B cell (primary cell): ENCODE results near the gene POLR2C. TPM values are rescaled to one million over a fixed set of nuclear protein-coding genes. Genes with fewer than 3 reads are reported as not detected.

Source experiments
- ATAC-seq: fragments of 200-7000 bp; cut with Tn5 transposase; one replicate; pipeline ENCODE4 v1.10.0; 2021; ENCODE audit warnings: low read depth, mild to moderate bottlenecking, moderate number of reproducible peaks, moderate library complexity
- CTCF ChIA-PET: fragments of 350-600 bp; sonication (Branson Sonifier 250); formaldehyde crosslinking; loops from one replicate; lab custom pipeline; 2021; ENCODE audit warnings: antibody characterized with exemption, inconsistent platforms; lab: Charles Lee
- POLR2A ChIA-PET: fragments of 350-600 bp; sonication (Branson Sonifier 250); formaldehyde crosslinking; loops from one replicate; lab custom pipeline; 2021; ENCODE audit warnings: antibody characterized with exemption; lab: Charles Lee
- DNase-seq: peaks from one replicate; pipeline ENCODE4 v3.0.0; 2013
- H2AFZ ChIP-seq: 2 replicates; pipeline ENCODE4 v1.6.1; 2012; ENCODE audit warnings: mild to moderate bottlenecking, low read depth, low read length; ENCODE audit not compliant: insufficient read depth, poor library complexity, severe bottlenecking
- H3K27ac ChIP-seq, 2 donors: 1 replicate in 1 of 2; 2 replicates in 1 of 2; pipeline ENCODE4 v1.5.1; 2012 to 2013; ENCODE audit warnings: low read length in 2 of 2, mild to moderate bottlenecking in 2 of 2, moderate library complexity in 1 of 2
- H3K27me3 ChIP-seq, 4 experiments: fragments of 200-600 bp in 1 of 4; sonication (generic) in 1 of 4; replicated peaks in 1 of 4; 1 replicate in 2 of 4; 2 replicates in 2 of 4; pipeline versions ENCODE4 v1.6.1 to v1.7.0; 2013 to 2016; ENCODE audit warnings: low read length in 3 of 4, mild to moderate bottlenecking in 2 of 4, mixed read lengths in 1 of 4, moderate library complexity in 1 of 4; ENCODE audit not compliant: insufficient read depth in 4 of 4, control insufficient read depth in 3 of 4; ENCODE audit errors: control extremely low read depth in 1 of 4
- H3K36me3 ChIP-seq, 2 experiments: replicated peaks in 1 of 2; 1 replicate in 1 of 2; 2 replicates in 1 of 2; pipeline versions ENCODE4 v1.6.1 to v1.7.1; 2013; ENCODE audit warnings: low read length in 1 of 2; ENCODE audit not compliant: insufficient read depth in 2 of 2, control insufficient read depth in 1 of 2; ENCODE audit errors: control extremely low read depth in 1 of 2, extremely low read depth in 1 of 2
- H3K4me1 ChIP-seq, 2 donors: fragments of 200-600 bp in 1 of 2; sonication (generic) in 1 of 2; 1 replicate in 1 of 2; 2 replicates in 1 of 2; pipeline versions ENCODE4 v1.5.1 to v1.6.1; 2013 to 2017; ENCODE audit warnings: low read length in 2 of 2; ENCODE audit not compliant: control insufficient read depth in 2 of 2, insufficient read depth in 2 of 2
- H3K4me2 ChIP-seq: replicated peaks from 2 replicates; pipeline ENCODE3; 2012; ENCODE audit warnings: mild to moderate bottlenecking, low read depth, low read length; ENCODE audit not compliant: poor library complexity, severe bottlenecking
- H3K4me3 ChIP-seq, 5 experiments: fragments of 200-600 bp in 1 of 5; sonication (generic) in 1 of 5; 1 replicate in 3 of 5; 2 replicates in 2 of 5; pipeline versions ENCODE4 v1.5.1 to v1.7.0; 2011 to 2016; ENCODE audit warnings: low read length in 4 of 5, mild to moderate bottlenecking in 4 of 5, low read depth in 2 of 5, control low read depth in 1 of 5, moderate library complexity in 1 of 5; ENCODE audit not compliant: insufficient read depth in 1 of 5; ENCODE audit errors: control extremely low read depth in 1 of 5, extremely low read depth in 1 of 5
- H3K79me2 ChIP-seq: fragments of 200-600 bp; sonication (generic); one replicate; pipeline ENCODE4 v1.6.0; 2016; ENCODE audit warnings: low read length; ENCODE audit not compliant: control insufficient read depth, insufficient read depth
- H3K9ac ChIP-seq: fragments of 200-600 bp; sonication (generic); 2 replicates; pipeline ENCODE4 v1.6.1; 2017; ENCODE audit warnings: mild to moderate bottlenecking, low read length, moderate library complexity
- H3K9me3 ChIP-seq, 3 donors: one replicate each; pipeline versions ENCODE4 v1.6.1 to v1.7.1; 2013; ENCODE audit warnings: low read length in 2 of 3; ENCODE audit not compliant: control insufficient read depth in 2 of 3, insufficient read depth in 1 of 3; ENCODE audit errors: control extremely low read depth in 1 of 3
- H4K20me1 ChIP-seq: 2 replicates; pipeline ENCODE4 v1.6.0; 2012; ENCODE audit warnings: mild to moderate bottlenecking, low read length; ENCODE audit not compliant: insufficient read depth, control insufficient read depth, poor library complexity, severe bottlenecking
- H3K27ac Mint-ChIP-seq: one replicate; pipeline ENCODE4 v1.8.0; 2021; ENCODE audit warnings: mixed read lengths
- H3K27me3 Mint-ChIP-seq: one replicate; pipeline ENCODE4 v1.8.0; 2021; ENCODE audit warnings: mixed read lengths
- H3K4me1 Mint-ChIP-seq: one replicate; pipeline ENCODE4 v1.8.0; 2021; ENCODE audit warnings: mixed read lengths
- H3K4me3 Mint-ChIP-seq: one replicate; pipeline ENCODE4 v1.8.0; 2021; ENCODE audit warnings: mixed read lengths
- H3K9me3 Mint-ChIP-seq: one replicate; pipeline ENCODE4 v1.8.0; 2022; ENCODE audit warnings: mixed read lengths; ENCODE audit not compliant: insufficient read depth
- EZH2 ChIP-seq: IDR thresholded peaks from 2 replicates; pipeline ENCODE4 v1.6.1; 2012; ENCODE audit warnings: borderline replicate concordance, low read depth, mild to moderate bottlenecking, moderate library complexity, low read length; ENCODE audit not compliant: insufficient read depth, poor library complexity, severe bottlenecking
- WGBS: methylation state at CpG from one replicate; pipeline ENCODE4 v1.1.5; 2013; ENCODE audit warnings: missing lambda C conversion rate; ENCODE audit not compliant: insufficient coverage; 5-methylcytosine and 5-hydroxymethylcytosine counted together
- intact Hi-C: fragments of 100-400 bp; cut with micrococcal nuclease; formaldehyde crosslinking; loops from one replicate; pipeline ENCODE4 v1.10.0; 2022
- polyA plus RNA-seq: library from polyadenylated mRNA; depleted of rRNA; stranded (reverse); fragments of >200 nt; gene quantifications from 2 replicates; pipeline ENCODE4 v1.2.3, GENCODE V29; 2012
- total RNA-seq, 2 donors: library from RNA; stranded (reverse); fragments of 120-200 nt in 1 of 2; gene quantifications; 1 replicate in 1 of 2; 2 replicates in 1 of 2; pipeline versions ENCODE4 v1.2.3 to v1.2.4, GENCODE V29; 2013 to 2022
- TF ChIP-seq, protein P1 (sequence below): fragments of 200-600 bp; IDR thresholded peaks from one replicate; pipeline ENCODE4 v1.8.0; 2022; ENCODE audit warnings: antibody characterized with exemption, mild to moderate bottlenecking

The POLR2C gene
- total and polyA plus RNA-seq, 2 donors (not counting 1 experiment from before 2014, with no cell fraction given), result 57.8 to 70.1 TPM

DNA sequence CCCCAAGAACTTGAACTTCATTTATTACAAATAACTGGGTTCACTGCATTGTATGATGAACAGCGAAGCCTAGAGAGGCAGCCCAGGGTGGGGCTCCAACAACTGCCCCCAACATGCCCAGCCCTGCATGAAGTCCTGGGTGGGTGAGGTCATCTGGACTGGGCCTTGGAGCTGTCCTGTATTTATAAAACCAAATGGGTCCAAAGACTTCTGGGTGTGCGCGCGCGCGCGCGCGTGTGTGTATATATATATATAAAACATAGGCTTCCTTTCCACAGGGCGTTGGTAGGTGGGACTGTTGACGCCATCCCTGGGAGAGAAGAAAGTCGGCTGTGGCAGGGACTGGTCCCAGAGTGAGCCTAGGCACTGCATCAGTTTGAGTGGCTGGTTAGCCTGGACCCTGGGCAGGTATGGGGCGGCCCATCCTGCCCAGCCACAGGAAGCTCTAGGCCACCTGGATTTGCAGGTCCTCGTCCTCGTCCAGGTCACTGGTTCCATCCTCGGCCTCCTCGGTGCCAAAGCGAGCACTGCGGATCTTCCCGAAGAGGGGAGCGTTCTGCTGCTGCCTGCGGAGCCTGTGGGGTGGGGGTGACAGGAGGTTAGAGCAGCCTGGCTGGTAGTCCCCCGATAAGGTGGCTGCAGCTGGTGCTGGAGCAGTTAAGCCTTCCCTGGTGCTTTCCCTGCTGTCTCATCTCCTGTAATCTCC lies 50.0 kb downstream of the POLR2C start:
- no peaks in the 10 kb centered on the region for H3K9me3 ChIP-seq
- ATAC-seq (no peak), DNase-seq (no peak)
- no peak overlapping the region for H3K4me3 Mint-ChIP-seq
- no peak overlapping the region for H3K9ac ChIP-seq
- no peaks in the 10 kb centered on the region for H3K4me1 Mint-ChIP-seq
- no peak overlapping the region for H3K4me3 ChIP-seq
- H4K20me1 ChIP-seq, result no peaks in the 10 kb centered on the region
- ChIA-PET POLR2A (interaction anchor here (0.7 kb wide), 1 partner anchor 29 kb away, joined by 7 read pairs; no protein-coding TSS in a partner anchor), CTCF (interaction anchor here (1.7 to 1.8 kb wide), 2 partner anchors 10 to 96 kb away, joined by 4 to 6 read pairs; no protein-coding TSS in a partner anchor)
- H2AFZ ChIP-seq, result no peak overlapping the region
- H3K9me3 Mint-ChIP-seq, result no peaks in the 10 kb centered on the region
- no peaks in the 10 kb centered on the region for H3K4me1 ChIP-seq
- no peaks in the 10 kb centered on the region for H3K79me2 ChIP-seq
- no peak overlapping the region for H3K27ac ChIP-seq
- 98% methylated on average over 14 of the region's 23 CpGs for WGBS
- peaks cover 3% of the 10 kb centered on the region for H3K27me3 Mint-ChIP-seq
- no peak overlapping the region for H3K27ac Mint-ChIP-seq
- intact Hi-C loops, result no loop called here
- no peak overlapping the region for H3K4me2 ChIP-seq
- TF ChIP-seq EZH2, result no peak
- TF ChIP-seq, protein P1, sequence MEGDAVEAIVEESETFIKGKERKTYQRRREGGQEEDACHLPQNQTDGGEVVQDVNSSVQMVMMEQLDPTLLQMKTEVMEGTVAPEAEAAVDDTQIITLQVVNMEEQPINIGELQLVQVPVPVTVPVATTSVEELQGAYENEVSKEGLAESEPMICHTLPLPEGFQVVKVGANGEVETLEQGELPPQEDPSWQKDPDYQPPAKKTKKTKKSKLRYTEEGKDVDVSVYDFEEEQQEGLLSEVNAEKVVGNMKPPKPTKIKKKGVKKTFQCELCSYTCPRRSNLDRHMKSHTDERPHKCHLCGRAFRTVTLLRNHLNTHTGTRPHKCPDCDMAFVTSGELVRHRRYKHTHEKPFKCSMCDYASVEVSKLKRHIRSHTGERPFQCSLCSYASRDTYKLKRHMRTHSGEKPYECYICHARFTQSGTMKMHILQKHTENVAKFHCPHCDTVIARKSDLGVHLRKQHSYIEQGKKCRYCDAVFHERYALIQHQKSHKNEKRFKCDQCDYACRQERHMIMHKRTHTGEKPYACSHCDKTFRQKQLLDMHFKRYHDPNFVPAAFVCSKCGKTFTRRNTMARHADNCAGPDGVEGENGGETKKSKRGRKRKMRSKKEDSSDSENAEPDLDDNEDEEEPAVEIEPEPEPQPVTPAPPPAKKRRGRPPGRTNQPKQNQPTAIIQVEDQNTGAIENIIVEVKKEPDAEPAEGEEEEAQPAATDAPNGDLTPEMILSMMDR, result no peak
- H3K27me3 ChIP-seq, result no peaks in the 10 kb centered on the region
- peaks cover 0 to under 1% of the 10 kb centered on the region in 2 experiments for H3K36me3 ChIP-seq
